OCI-LY3 (cell line): ENCODE results near the gene SIK2.

Experiments
- CTCF ChIP-seq: fragments of 200-600, 300-600 bp; sonication (generic); IDR thresholded peaks from 2 replicates; pipeline ENCODE4 v1.5.1; 2014; ENCODE audit warnings: antibody characterized with exemption, low read length, low read depth
- EZH2phosphoT487 ChIP-seq: fragments of 200-600 bp; shearing (Covaris generic); IDR thresholded peaks from 2 replicates; pipeline ENCODE4 v1.6.1; 2018; ENCODE audit warnings: antibody characterized with exemption, mixed run types, low read depth

GRCh38 chr11:111633248-111633647, 31.0 kb downstream of the SIK2 start:
- TF ChIP-seq EZH2phosphoT487, result no peak
- TF ChIP-seq CTCF, result no peak
